Activated T-helper 2 cell treated with anti-CD3 and anti-CD28 coated beads, Interferon-gamma antibody, Interleukin-2, Interleukin-4, amounts not matched to agents 10 μg/mL and 5 μg/mL and 100 μg/mL, durations not matched to agents 14 hours and 24 hours and 36 hours (primary cell): ENCODE results near the gene ABCC3. TPM values are rescaled to one million over a fixed set of nuclear protein-coding genes. Genes with fewer than 3 reads are reported as not detected.

Source experiments
- DNase-seq: peaks from one replicate; pipeline ENCODE4 v3.0.0; 2021; ENCODE audit warnings: low spot score
- H3K27ac Mint-ChIP-seq: one replicate; pipeline ENCODE4 v1.8.0; 2021; ENCODE audit warnings: mixed read lengths
- H3K27me3 Mint-ChIP-seq: one replicate; pipeline ENCODE4 v1.8.0; 2021; ENCODE audit warnings: low read depth, mixed read lengths
- H3K36me3 Mint-ChIP-seq: one replicate; pipeline ENCODE4 v1.8.0; 2021; ENCODE audit warnings: low read depth, mixed read lengths
- H3K4me1 Mint-ChIP-seq: one replicate; pipeline ENCODE4 v1.8.0; 2021; ENCODE audit warnings: low read depth, mixed read lengths
- H3K4me3 Mint-ChIP-seq: one replicate; pipeline ENCODE4 v1.8.0; 2021; ENCODE audit warnings: low read depth, mild to moderate bottlenecking, moderate library complexity, mixed read lengths
- H3K9me3 Mint-ChIP-seq: one replicate; pipeline ENCODE4 v1.8.0; 2021; ENCODE audit warnings: mixed read lengths
- intact Hi-C: fragments of 100-400 bp; cut with micrococcal nuclease; formaldehyde crosslinking; loops from one replicate; pipeline ENCODE4 v1.15.1; 2023
- total RNA-seq: library from RNA; stranded (reverse); gene quantifications from 2 replicates; pipeline ENCODE4 v1.2.3, GENCODE V29; 2022

Gene ABCC3
- total RNA-seq, 1 donor from 2014 or later = not detected

DNA sequence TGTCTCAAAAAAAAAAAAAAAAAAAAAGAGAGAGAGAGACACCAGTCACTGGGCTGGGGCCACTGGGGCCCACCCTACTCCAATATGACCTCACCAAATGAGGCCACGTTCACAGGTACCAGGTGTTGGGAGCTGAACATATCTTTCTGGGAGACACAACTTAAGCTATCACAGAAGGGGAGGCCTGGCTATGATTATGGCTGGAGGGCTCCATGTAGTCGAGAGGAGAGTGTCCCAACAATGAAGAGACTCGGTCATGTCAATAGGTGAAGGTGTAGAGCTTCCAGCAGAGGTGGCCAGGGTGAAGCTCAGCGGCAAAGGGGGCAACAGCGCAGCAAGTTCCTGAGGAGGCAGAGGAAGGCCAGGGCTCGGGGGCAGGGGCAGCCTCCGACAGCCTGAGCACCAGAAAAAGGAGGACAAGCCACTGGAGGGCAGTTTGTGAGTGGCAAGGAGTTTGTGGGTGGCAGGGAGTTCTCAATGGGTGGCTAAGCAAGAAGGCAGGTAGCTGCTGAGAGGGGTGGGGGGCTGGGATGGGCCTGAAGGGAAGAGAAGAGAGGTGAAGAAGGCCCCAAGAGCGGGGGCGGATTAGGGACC is 28.0 kb downstream of the ABCC3 start:
- no peak overlapping the region for H3K27ac Mint-ChIP-seq
- H3K4me1 Mint-ChIP-seq = peaks cover 18% of the 10 kb centered on the region
- no peaks in the 10 kb centered on the region for H3K36me3 Mint-ChIP-seq
- no peak overlapping the region for H3K4me3 Mint-ChIP-seq
- intact Hi-C loops = no loop called here
- no peaks in the 10 kb centered on the region for H3K9me3 Mint-ChIP-seq
- peaks cover 2% of the 10 kb centered on the region for H3K27me3 Mint-ChIP-seq
- DNase-seq = no peak

DNA sequence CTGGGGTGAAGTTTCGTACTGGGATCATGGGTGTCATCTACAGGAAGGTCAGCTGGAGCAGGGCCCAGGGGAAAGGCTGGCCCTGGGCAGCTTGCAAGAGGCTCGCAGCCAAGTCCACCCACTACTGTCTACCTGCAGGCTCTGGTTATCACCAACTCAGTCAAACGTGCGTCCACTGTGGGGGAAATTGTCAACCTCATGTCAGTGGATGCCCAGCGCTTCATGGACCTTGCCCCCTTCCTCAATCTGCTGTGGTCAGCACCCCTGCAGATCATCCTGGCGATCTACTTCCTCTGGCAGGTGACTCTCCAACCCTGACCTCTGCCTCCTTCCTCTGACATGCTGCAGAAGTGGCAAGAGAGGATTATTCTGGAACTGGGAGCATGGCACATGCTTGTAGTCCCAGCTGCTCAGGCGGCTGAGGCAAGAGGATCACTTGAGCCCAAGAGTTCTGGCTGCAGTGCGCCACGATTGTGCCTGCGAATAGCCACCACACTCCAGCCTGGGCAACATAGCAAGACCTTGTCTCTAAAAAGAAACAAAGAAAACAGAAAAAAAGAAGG is 29.2 kb downstream of the ABCC3 start:
- no peak for DNase-seq
- H3K4me1 Mint-ChIP-seq = peaks cover 18% of the 10 kb centered on the region
- H3K4me3 Mint-ChIP-seq = no peak overlapping the region
- intact Hi-C loops = no loop called here
- no peak overlapping the region for H3K27ac Mint-ChIP-seq
- no peaks in the 10 kb centered on the region for H3K9me3 Mint-ChIP-seq
- H3K27me3 Mint-ChIP-seq = peaks cover 2% of the 10 kb centered on the region
- no peaks in the 10 kb centered on the region for H3K36me3 Mint-ChIP-seq

DNA sequence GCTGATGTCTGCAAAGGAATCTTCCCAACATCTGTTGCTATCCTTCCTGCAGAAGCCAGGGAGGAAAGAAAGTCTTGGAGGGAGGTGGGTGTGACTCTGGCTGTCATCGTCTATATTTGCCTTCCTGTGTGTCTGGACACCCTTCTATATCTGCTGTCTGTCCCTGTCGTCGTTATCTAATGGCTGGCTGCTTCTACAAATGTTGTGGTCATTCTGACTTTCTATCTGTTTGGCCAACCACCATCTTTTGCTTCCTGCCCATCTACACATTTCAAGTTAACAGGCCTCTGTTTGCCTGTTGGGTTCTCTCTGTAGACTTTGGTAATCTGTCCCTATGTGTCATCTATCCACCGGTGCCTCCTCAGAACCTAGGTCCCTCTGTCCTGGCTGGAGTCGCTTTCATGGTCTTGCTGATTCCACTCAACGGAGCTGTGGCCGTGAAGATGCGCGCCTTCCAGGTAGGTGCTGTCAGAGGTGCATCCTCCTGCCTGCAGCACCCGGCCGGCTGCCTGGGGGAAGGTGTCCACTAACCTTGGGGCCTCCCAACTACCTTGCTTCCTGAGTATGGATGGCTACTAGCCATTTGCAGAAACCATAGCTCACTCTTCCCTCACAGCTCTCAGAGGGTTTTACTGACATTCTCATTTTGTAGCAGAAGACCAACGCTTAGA is 30.2 kb downstream of the ABCC3 start:
- no peak overlapping the region for H3K4me3 Mint-ChIP-seq
- H3K27ac Mint-ChIP-seq = no peak overlapping the region
- no peaks in the 10 kb centered on the region for H3K9me3 Mint-ChIP-seq
- H3K36me3 Mint-ChIP-seq = no peaks in the 10 kb centered on the region
- peaks cover 18% of the 10 kb centered on the region for H3K4me1 Mint-ChIP-seq
- intact Hi-C loops = no loop called here
- peaks cover 2% of the 10 kb centered on the region for H3K27me3 Mint-ChIP-seq
- DNase-seq = no peak

DNA sequence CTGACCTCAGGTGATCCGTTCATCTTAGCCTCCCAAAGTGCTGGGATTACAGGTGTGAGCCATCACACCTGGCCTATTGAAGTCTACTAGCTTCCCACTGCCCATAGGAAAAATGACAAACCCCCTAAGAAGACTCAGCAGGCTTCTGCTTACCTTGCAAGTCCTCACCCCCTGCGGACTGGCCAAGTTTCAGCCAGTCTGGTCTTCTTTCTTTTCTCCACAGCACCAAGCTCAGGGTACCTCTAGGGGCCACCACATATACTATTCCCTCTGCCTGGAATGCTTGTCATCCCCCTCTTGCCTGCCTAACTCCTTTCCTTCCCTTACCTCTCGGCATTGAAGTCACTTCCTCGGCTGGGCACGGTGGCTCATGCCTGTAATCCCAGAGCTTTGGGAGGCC is 31.2 kb downstream of the ABCC3 start:
- Mint-ChIP-seq H3K36me3 (no peaks in the 10 kb centered on the region), H3K27ac (no peak overlapping the region), H3K27me3 (peaks cover 2% of the 10 kb centered on the region), H3K4me1 (peaks cover 13% of the 10 kb centered on the region), H3K4me3 (no peak overlapping the region), H3K9me3 (no peaks in the 10 kb centered on the region)
- intact Hi-C loops = no loop called here
- DNase-seq = no peak

DNA sequence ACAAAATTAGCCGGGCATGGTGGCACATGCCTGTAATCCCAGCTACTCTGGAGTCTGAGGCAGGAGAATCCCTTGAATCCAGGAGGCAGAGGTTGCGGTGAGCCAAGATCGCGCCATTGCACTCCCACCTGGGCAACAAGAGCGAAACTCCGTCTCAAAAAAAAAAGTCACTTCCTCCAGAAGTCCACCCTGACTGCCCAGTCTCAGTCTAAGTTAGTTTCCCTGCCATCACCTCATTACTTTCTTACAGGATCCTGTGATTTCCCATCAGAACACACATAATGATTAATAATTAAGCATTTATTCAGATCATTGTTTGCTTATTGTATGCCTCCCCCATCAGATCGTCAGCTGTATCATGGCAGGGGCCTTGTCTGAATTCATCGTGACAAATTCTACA is 31.6 kb downstream of the ABCC3 start:
- no peaks in the 10 kb centered on the region for H3K36me3 Mint-ChIP-seq
- no peak overlapping the region for H3K4me3 Mint-ChIP-seq
- no peaks in the 10 kb centered on the region for H3K9me3 Mint-ChIP-seq
- peaks cover 9% of the 10 kb centered on the region for H3K4me1 Mint-ChIP-seq
- no peak overlapping the region for H3K27ac Mint-ChIP-seq
- peaks cover 2% of the 10 kb centered on the region for H3K27me3 Mint-ChIP-seq
- intact Hi-C loops = no loop called here
- no peak for DNase-seq

DNA sequence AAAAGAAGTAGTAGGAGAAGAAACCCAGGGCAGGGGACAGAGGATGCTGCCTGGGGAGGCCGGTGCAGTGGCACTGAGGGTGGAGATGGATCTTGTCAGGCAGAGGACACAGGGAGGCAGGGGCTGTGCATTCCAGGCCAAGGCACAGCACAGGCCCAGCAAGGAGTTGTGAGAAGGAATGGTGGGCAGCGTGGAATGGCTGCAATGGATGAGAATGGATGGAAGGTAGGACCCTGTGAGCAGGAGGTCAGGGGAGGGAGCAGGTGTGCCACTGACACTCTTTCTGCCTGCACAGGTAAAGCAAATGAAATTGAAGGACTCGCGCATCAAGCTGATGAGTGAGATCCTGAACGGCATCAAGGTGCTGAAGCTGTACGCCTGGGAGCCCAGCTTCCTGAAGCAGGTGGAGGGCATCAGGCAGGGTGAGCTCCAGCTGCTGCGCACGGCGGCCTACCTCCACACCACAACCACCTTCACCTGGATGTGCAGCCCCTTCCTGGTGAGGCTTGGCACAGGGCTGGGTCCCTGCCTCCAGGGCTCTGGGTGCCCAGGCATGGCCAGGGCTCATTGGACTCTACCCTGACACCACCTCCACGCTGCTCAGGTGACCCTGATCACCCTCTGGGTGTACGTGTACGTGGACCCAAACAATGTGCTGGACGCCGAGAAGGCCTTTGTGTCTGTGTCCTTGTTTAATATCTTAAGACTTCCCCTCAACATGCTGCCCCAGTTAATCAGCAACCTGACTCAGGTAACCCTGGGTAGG is 32.8 kb downstream of the ABCC3 start:
- Mint-ChIP-seq H3K27ac (no peak overlapping the region), H3K4me3 (no peak overlapping the region), H3K4me1 (no peaks in the 10 kb centered on the region), H3K36me3 (no peaks in the 10 kb centered on the region), H3K9me3 (no peaks in the 10 kb centered on the region), H3K27me3 (peaks cover 2% of the 10 kb centered on the region)
- no peak for DNase-seq
- intact Hi-C loops = no loop called here

DNA sequence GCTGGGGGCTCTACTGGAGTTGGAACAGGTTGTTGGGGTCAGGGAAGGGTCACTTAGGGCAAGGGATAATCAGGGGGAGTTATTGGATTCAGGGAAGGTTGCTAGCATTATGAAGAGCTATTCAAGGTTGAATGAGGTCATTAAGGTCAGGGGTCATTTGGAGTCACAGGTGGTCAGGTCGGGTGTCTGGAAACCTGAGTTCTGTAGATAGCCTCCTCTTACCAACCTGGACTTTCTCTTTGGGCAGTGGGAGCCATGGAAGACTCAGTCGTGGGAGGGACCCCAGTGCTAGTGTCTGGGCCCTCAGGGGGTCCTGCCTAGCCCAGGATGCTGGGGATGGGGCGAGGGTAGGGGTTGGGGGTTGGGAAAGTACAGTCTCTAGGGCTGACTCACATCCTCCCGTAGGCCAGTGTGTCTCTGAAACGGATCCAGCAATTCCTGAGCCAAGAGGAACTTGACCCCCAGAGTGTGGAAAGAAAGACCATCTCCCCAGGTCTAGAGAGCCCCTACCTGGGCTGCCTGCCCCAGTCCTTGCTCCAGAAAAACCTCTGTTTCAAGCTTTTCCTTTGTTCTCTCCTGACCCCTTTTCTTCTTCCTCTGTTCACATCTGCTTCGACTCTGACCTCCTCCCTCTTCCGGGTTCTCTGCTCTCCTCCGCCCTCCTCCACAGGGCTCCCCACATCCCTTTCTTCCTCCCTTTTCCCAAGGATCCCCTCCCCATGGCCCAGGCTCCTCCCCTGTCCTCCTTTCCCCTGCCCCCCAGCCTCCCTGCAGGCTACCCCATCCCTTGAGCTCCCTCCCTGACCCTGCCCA is 33.5 kb downstream of the ABCC3 start:
- no peaks in the 10 kb centered on the region for H3K9me3 Mint-ChIP-seq
- DNase-seq = no peak
- intact Hi-C loops = no loop called here
- H3K4me1 Mint-ChIP-seq = no peaks in the 10 kb centered on the region
- H3K27me3 Mint-ChIP-seq = peaks cover 2% of the 10 kb centered on the region
- H3K4me3 Mint-ChIP-seq = no peak overlapping the region
- no peaks in the 10 kb centered on the region for H3K36me3 Mint-ChIP-seq
- H3K27ac Mint-ChIP-seq = no peak overlapping the region

DNA sequence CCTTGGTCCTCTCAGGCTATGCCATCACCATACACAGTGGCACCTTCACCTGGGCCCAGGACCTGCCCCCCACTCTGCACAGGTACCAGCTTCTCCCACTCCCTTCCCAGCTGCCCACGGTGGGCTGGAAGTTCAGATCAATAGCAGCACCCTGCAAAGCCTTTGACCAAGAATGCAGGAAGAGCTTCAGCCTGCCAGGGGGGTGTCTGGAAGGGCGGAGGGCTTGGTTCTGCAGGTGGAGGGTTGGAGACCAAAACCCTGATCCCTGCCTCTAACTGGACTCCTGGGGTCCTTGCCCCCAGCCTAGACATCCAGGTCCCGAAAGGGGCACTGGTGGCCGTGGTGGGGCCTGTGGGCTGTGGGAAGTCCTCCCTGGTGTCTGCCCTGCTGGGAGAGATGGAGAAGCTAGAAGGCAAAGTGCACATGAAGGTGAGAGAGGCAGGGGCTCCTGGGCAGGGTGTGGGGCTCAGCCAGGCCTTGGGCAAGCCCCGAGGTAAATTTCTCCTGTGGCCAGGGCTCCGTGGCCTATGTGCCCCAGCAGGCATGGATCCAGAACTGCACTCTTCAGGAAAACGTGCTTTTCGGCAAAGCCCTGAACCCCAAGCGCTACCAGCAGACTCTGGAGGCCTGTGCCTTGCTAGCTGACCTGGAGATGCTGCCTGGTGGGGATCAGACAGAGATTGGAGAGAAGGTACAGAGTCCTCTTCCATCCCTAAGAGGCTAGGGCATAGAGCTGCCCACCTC is 34.3 kb downstream of the ABCC3 start:
- H3K36me3 Mint-ChIP-seq = no peaks in the 10 kb centered on the region
- no peaks in the 10 kb centered on the region for H3K9me3 Mint-ChIP-seq
- no peaks in the 10 kb centered on the region for H3K4me1 Mint-ChIP-seq
- no peak overlapping the region for H3K4me3 Mint-ChIP-seq
- DNase-seq = no peak
- no peak overlapping the region for H3K27ac Mint-ChIP-seq
- H3K27me3 Mint-ChIP-seq = peaks cover 2% of the 10 kb centered on the region
- intact Hi-C loops = no loop called here

DNA sequence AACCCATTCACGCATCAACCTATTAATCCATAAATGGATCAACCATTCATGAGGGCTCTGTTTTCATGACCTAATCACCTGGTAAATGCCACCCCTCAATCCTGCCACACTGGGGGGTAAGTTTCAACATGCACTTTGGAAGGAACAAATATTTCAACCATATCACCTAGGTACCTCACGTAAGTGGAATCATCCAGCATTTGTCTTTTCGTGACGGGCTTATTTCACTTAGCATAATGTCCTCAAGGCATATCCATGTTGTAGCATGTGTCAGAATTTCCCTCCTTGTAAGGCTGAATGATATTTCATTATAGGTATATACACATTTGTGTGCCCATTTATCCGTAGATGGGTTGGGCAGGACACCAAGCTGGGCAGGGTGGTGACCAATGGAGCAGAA is 37.4 kb downstream of the ABCC3 start:
- Mint-ChIP-seq H3K27me3 (no peaks in the 10 kb centered on the region), H3K9me3 (no peaks in the 10 kb centered on the region), H3K27ac (no peak overlapping the region), H3K4me1 (no peaks in the 10 kb centered on the region), H3K4me3 (no peak overlapping the region), H3K36me3 (no peaks in the 10 kb centered on the region)
- intact Hi-C loops = no loop called here
- DNase-seq = no peak

DNA sequence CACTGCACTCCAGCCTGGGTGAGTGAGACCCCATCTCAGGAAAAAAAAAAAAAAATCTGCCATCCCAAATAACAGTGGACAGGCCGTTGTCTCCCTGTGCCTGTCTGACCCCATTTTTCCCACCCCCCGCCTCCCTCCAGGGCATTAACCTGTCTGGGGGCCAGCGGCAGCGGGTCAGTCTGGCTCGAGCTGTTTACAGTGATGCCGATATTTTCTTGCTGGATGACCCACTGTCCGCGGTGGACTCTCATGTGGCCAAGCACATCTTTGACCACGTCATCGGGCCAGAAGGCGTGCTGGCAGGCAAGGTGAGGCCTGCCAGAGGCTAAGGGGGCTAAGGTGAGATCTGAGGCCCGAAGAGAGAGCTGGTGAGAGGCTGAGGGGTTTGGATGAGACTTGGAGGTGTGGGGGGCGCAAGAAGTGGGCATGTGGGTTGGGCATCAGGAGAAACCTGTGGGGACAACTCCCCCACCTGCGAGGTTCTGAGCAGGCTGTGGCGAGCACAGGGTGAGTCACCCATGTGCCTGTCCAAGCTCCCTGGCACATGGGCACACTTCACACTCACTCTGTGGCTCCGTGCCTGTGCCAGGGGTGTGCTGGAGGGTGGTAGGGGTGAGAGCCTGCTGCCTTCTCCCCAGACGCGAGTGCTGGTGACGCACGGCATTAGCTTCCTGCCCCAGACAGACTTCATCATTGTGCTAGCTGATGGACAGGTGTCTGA is 38.3 kb downstream of the ABCC3 start:
- no peak overlapping the region for H3K27ac Mint-ChIP-seq
- intact Hi-C loops = no loop called here
- H3K4me1 Mint-ChIP-seq = no peaks in the 10 kb centered on the region
- H3K36me3 Mint-ChIP-seq = no peaks in the 10 kb centered on the region
- no peak for DNase-seq
- peaks cover 2% of the 10 kb centered on the region for H3K27me3 Mint-ChIP-seq
- H3K9me3 Mint-ChIP-seq = no peaks in the 10 kb centered on the region
- H3K4me3 Mint-ChIP-seq = no peak overlapping the region

DNA sequence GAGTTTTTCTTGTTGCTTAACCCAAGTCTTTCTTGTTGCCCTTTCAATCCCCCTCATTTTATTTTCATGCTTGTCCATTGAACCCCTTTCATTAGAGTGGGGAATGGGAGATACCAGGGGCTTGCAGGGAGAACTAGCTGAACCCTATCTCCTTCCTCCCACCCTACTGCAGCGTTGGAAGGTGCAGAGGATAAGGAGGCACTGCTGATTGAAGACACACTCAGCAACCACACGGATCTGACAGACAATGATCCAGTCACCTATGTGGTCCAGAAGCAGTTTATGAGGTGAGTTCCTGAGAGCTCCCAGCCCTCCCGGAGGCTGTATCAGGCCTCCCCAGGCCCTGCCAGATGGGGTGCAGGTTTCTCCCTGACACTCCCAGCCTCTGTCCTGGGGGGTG is 40.5 kb downstream of the ABCC3 start:
- Mint-ChIP-seq H3K4me3 (no peak overlapping the region), H3K36me3 (no peaks in the 10 kb centered on the region), H3K27me3 (peaks cover 12% of the 10 kb centered on the region), H3K4me1 (no peaks in the 10 kb centered on the region), H3K27ac (no peak overlapping the region), H3K9me3 (no peaks in the 10 kb centered on the region)
- intact Hi-C loops = no loop called here
- DNase-seq = no peak
